ENCODE measurements around the gene NDUFAF3.
"Not testable (repeated sequence)": the region's sequence is repeated elsewhere in the genome, so short reads cannot be mapped to it uniquely, and the experiment has no call there.

NDUFAF3 gene

DNA sequence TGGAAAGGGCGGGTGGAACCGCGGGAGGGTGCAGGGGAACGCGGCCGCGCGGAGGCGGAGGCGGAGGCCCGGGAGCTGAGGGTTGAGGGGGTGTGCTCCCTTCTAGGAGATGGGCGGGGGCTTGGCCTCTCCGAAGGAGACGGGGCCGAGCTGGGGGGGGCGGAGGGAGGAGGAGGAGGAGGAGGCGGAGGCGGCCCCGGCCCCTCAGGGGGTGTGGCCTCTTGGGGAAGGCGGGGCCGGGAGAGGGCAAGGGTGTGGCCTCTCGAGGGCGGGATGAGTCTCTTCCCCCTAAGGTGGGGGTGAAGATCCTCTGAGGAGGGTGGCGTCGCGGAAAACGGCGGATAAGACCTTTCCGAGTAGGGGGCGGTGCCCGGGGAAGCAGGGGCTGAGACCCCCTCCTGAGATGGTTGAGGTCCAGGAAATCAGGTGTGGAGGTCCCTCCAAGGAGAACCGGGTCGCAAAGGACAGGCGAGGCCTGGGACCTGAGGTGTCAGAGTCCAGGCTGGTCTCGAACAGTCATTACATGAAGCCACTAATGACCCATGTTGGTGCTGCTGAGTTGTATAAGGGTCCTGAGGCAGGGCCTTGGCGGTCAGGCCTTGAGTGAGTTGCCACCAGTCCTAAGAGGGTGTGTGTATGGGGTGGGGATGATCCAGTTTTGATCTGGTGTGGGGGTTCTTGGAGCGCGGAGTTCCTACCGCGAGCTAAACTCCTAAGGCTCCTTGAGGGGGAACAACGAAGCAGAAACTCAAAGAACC is 14.0 kb upstream of the NDUFAF3 start:
- TF ChIP-seq, protein P1, sequence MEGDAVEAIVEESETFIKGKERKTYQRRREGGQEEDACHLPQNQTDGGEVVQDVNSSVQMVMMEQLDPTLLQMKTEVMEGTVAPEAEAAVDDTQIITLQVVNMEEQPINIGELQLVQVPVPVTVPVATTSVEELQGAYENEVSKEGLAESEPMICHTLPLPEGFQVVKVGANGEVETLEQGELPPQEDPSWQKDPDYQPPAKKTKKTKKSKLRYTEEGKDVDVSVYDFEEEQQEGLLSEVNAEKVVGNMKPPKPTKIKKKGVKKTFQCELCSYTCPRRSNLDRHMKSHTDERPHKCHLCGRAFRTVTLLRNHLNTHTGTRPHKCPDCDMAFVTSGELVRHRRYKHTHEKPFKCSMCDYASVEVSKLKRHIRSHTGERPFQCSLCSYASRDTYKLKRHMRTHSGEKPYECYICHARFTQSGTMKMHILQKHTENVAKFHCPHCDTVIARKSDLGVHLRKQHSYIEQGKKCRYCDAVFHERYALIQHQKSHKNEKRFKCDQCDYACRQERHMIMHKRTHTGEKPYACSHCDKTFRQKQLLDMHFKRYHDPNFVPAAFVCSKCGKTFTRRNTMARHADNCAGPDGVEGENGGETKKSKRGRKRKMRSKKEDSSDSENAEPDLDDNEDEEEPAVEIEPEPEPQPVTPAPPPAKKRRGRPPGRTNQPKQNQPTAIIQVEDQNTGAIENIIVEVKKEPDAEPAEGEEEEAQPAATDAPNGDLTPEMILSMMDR (conservative IDR thresholded peaks at IDR 0.05; ENCODE audit: low read length), result no peak
- DNase-seq (ENCODE audit: low read depth), result peak; percentile 91
- H3K4me3 ChIP-seq (ENCODE audit: low read length), result peak overlapping the region; percentile 75

DNA sequence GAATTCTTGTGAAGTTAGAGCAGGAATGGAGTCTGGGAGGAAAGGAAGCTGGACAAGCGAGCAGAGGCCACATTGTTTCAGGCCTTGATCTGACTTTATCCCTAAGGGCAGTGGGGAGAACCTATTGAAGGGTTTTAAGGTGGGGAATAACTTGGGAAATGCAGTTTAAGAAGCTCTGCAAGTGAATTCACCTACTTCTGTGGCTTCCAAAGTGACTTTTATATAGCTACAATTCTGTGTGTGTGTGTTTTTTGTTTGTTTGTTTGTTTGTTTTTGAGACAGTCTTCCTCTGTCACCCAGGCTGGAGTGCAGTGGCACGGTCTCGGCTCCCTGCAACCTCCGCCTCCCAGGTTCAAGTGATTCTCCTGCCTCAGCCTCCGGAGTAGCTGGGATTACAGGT is 13.3 kb upstream of the NDUFAF3 start:
- peak overlapping the region; percentile 75 for H3K4me3 ChIP-seq (ENCODE audit: low read length)
- DNase-seq (ENCODE audit: low read depth), result not testable (repeated sequence)

DNA sequence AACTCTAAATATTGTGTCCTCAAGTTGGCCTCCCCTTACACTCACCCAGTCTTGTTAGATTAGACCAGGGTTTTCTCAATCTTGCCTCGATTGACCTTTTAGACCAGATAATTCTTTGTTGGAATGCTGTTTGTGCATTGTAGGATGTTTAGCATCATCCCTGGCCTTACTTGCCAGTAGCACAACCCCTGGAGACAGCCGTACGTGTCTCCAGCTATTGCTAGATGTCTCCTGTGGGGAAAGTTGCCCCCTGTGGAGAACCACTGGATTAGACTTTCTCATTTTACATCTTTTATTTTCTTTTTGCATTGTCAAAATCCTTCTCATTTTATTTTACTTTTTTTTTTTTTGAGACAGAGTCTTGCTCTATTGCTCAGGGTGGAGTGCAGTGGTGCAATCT is 12.5 kb upstream of the NDUFAF3 start:
- no peak for DNase-seq (ENCODE audit: low read depth)
- TF ChIP-seq, protein P1 (conservative IDR thresholded peaks at IDR 0.05; ENCODE audit: low read length), result no peak
- no peak overlapping the region for H3K4me3 ChIP-seq (ENCODE audit: low read length)

DNA sequence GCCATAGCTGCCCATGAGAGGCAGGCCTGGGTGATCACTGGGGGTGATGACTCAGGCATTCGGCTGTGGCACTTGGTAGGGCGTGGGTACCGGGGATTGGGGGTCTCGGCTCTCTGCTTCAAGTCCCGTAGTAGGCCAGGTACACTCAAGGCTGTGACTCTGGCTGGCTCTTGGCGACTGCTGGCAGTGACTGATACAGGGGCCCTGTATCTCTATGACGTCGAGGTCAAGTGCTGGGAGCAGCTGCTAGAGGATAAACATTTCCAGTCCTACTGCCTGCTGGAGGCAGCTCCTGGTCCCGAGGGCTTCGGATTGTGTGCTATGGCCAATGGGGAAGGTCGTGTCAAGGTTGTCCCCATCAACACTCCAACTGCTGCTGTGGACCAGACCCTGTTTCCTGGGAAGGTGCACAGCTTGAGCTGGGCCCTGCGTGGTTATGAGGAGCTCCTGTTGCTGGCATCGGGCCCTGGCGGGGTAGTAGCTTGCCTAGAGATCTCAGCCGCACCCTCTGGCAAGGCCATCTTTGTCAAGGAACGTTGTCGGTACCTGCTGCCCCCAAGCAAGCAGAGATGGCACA is 9.4 kb upstream of the NDUFAF3 start:
- TF ChIP-seq, protein P1 (conservative IDR thresholded peaks at IDR 0.05; ENCODE audit: low read length), result no peak
- H3K4me3 ChIP-seq (ENCODE audit: low read length), result no peak overlapping the region
- DNase-seq (ENCODE audit: low read depth), result no peak

DNA sequence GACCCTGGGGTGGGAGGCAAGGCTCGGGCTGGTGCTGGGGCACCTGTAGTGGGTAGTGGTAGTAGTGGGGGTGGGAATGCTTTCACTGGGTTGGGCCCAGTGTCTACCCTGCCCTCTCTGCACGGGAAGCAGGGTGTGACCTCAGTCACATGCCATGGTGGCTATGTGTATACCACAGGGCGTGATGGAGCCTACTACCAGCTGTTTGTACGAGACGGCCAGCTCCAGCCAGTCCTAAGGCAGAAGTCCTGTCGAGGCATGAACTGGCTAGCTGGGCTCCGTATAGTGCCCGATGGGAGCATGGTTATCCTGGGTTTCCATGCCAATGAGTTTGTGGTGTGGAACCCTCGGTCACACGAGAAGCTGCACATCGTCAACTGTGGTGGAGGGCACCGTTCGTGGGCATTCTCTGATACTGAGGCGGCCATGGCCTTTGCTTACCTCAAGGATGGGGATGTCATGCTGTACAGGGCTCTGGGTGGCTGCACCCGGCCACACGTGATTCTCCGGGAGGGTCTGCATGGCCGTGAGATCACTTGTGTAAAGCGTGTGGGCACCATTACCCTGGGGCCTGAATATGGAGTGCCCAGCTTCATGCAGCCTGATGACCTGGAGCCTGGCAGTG is 8.7 kb upstream of the NDUFAF3 start:
- no peak for DNase-seq (ENCODE audit: low read depth)
- TF ChIP-seq, protein P1 (conservative IDR thresholded peaks at IDR 0.05; ENCODE audit: low read length), result no peak
- H3K4me3 ChIP-seq (ENCODE audit: low read length), result no peak overlapping the region

DNA sequence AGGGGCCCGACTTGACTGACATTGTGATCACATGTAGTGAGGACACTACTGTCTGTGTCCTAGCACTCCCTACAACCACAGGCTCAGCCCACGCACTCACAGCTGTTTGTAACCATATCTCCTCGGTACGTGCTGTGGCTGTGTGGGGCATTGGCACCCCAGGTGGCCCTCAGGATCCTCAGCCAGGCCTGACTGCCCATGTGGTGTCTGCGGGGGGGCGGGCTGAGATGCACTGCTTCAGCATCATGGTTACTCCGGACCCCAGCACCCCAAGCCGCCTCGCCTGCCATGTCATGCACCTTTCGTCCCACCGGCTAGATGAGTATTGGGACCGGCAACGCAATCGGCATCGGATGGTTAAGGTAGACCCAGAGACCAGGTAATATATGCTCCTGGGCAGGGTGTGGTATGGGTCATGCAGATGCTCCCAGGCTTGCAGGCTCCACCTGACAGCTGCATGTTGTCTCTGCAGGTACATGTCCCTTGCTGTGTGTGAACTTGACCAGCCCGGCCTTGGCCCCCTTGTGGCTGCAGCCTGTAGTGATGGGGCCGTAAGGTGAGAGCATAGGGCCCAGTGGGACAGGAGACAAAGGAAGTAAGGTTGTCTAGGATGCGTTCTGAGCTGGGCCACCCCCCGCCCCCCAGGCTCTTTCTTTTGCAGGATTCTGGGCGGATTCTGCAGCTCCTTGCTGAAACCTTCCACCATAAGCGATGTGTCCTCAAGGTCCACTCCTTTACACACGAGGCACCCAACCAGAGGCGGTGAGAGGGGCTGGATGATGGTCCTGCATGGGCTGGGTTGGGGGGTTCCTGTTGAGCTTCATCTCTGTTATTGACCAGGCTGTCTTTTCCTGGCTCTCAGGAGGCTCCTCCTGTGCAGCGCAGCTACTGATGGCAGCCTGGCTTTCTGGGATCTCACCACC is 7.9 kb upstream of the NDUFAF3 start:
- no peak for DNase-seq (ENCODE audit: low read depth)
- TF ChIP-seq, protein P1 (conservative IDR thresholded peaks at IDR 0.05; ENCODE audit: low read length), result peak; percentile 62

DNA sequence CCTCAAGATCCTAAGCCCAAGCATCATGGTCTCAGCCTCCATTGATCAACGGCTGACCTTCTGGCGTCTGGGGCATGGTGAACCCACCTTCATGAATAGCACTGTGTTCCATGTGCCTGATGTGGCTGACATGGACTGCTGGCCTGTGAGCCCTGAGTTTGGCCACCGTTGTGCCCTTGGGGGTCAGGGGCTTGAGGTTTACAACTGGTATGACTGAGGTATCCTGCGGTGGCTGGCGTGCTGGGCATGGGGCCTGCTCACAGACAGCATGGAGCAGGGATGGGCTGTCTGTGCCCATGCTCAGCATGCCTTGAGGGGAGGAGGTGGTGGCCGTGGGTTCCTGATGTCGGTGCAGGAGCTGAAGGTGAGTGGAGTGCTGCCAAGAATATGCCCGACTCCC is 6.8 kb upstream of the NDUFAF3 start:
- DNase-seq (ENCODE audit: low read depth), result no peak
- TF ChIP-seq, protein P1 (conservative IDR thresholded peaks at IDR 0.05; ENCODE audit: low read length), result no peak
- no peak overlapping the region for H3K4me3 ChIP-seq (ENCODE audit: low read length)

More for the DNA sequence above, 7.9 kb upstream of the NDUFAF3 start:
- no peak overlapping the region for H3K4me3 ChIP-seq (ENCODE audit: low read length)

All from AG10803 (cell line).